Smooth muscle cell (in vitro differentiated cells): ENCODE results near the gene WNK4. TPM values are rescaled to one million over a fixed set of nuclear protein-coding genes. Genes with fewer than 3 reads are reported as not detected.

Experiments
- DNase-seq: peaks from one replicate; lab custom pipeline; 2025; ENCODE audit not compliant: unreplicated experiment; lab: John Stamatoyannopoulos, UW
- H2AFZ ChIP-seq: fragments of 200-600 bp; sonication (generic); 2 replicates; pipeline ENCODE4 v1.6.0; 2016; ENCODE audit warnings: antibody characterized with exemption, low read depth, mild to moderate bottlenecking
- H3F3A ChIP-seq: fragments of 200-600 bp; sonication (generic); 2 replicates; pipeline ENCODE4 v1.6.0; 2017; ENCODE audit warnings: antibody characterized with exemption, low read depth
- H3K27ac ChIP-seq: fragments of 200-600 bp; sonication (generic); 2 replicates; pipeline ENCODE4 v1.5.1; 2016; ENCODE audit warnings: low read depth, mild to moderate bottlenecking
- H3K27me3 ChIP-seq: fragments of 200-600 bp; sonication (generic); 2 replicates; pipeline ENCODE4 v1.6.1; 2016; ENCODE audit warnings: low read depth, mild to moderate bottlenecking
- H3K36me3 ChIP-seq: fragments of 200-600 bp; sonication (generic); 2 replicates; pipeline ENCODE4 v1.5.1; 2016; ENCODE audit warnings: low read depth
- H3K4me1 ChIP-seq: fragments of 200-600 bp; sonication (generic); 2 replicates; pipeline ENCODE4 v1.5.1; 2016; ENCODE audit warnings: low read depth
- H3K4me2 ChIP-seq: fragments of 200-600 bp; sonication (generic); 2 replicates; pipeline ENCODE4 v1.6.0; 2016; ENCODE audit warnings: mild to moderate bottlenecking
- H3K4me3 ChIP-seq: fragments of 200-600 bp; sonication (generic); 2 replicates; pipeline ENCODE4 v1.5.1; 2016; ENCODE audit warnings: mild to moderate bottlenecking
- H3K79me2 ChIP-seq: fragments of 200-600 bp; sonication (generic); 2 replicates; pipeline ENCODE4 v1.6.0; 2016; ENCODE audit warnings: low read depth, mild to moderate bottlenecking
- H3K9ac ChIP-seq: fragments of 200-600 bp; sonication (generic); 2 replicates; pipeline ENCODE4 v1.6.0; 2016; ENCODE audit warnings: low read depth
- H3K9me3 ChIP-seq: fragments of 200-600 bp; sonication (generic); replicated peaks from 2 replicates; pipeline ENCODE4 v1.5.1; 2016; ENCODE audit warnings: low read depth
- H4K20me1 ChIP-seq: fragments of 200-600 bp; sonication (generic); 2 replicates; pipeline ENCODE4 v1.6.0; 2016; ENCODE audit warnings: low read depth
- WGBS: methylation state at CpG from one replicate; pipeline ENCODE4 v1.1.7; 2016; ENCODE audit warnings: low lambda C conversion rate; 5-methylcytosine and 5-hydroxymethylcytosine counted together
- polyA plus RNA-seq: library from polyadenylated mRNA; unstranded; fragments of >200 nt; fragmentation: Nextera tagmentation; extraction: Ambion mirVana; gene quantifications from 2 replicates; pipeline ENCODE4 v1.2.1, GENCODE V29; 2016
- total RNA-seq: library from RNA; depleted of rRNA; stranded (reverse); fragments of >200 nt; gene quantifications from 2 replicates; pipeline ENCODE4 v1.2.3, GENCODE V29; 2014
- TF ChIP-seq, protein P1 (sequence below): fragments of 200-600 bp; sonication (generic); IDR thresholded peaks from 2 replicates; pipeline ENCODE4 v1.5.1; 2017; ENCODE audit warnings: borderline replicate concordance, mild to moderate bottlenecking, antibody characterized with exemption; ENCODE audit not compliant: insufficient read depth, poor library complexity, severe bottlenecking

The WNK4 gene
- total and polyA plus RNA-seq, 2 experiments from 2014 or later, result 0.49 TPM; not detected in 1

- Histone ChIP-seq H2AFZ (peak overlapping the region; percentile 92), H3F3A (no peaks in the 10 kb centered on the region), H3K27ac (no peak overlapping the region), H3K4me1 (peaks cover 9% of the 10 kb centered on the region), H3K36me3 (no peaks in the 10 kb centered on the region), H3K4me2 (peak overlapping the region; percentile 97), H3K9me3 (no peaks in the 10 kb centered on the region), H3K79me2 (peaks cover 5% of the 10 kb centered on the region), H3K27me3 (no peaks in the 10 kb centered on the region), H3K9ac (peak overlapping the region; percentile 78), H3K4me3 (peak overlapping the region; percentile 92), H4K20me1 (no peaks in the 10 kb centered on the region)
- 92% methylated on average over 10 of the region's 10 CpGs for WGBS
- DNase-seq, result no peak
- TF ChIP-seq, protein P1, sequence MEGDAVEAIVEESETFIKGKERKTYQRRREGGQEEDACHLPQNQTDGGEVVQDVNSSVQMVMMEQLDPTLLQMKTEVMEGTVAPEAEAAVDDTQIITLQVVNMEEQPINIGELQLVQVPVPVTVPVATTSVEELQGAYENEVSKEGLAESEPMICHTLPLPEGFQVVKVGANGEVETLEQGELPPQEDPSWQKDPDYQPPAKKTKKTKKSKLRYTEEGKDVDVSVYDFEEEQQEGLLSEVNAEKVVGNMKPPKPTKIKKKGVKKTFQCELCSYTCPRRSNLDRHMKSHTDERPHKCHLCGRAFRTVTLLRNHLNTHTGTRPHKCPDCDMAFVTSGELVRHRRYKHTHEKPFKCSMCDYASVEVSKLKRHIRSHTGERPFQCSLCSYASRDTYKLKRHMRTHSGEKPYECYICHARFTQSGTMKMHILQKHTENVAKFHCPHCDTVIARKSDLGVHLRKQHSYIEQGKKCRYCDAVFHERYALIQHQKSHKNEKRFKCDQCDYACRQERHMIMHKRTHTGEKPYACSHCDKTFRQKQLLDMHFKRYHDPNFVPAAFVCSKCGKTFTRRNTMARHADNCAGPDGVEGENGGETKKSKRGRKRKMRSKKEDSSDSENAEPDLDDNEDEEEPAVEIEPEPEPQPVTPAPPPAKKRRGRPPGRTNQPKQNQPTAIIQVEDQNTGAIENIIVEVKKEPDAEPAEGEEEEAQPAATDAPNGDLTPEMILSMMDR, result no peak
Measured at GRCh38 chr17:42797067-42798007, 16.9 kb downstream of the WNK4 start.

GRCh38 chr17:42798011-42798382, 17.6 kb downstream of the WNK4 start:
- Histone ChIP-seq H3K4me3 (peak overlapping the region; percentile 92), H3K9me3 (no peaks in the 10 kb centered on the region), H2AFZ (peak overlapping the region; percentile 92), H3K36me3 (no peaks in the 10 kb centered on the region), H3K27ac (no peak overlapping the region), H3K9ac (peak overlapping the region; percentile 78), H4K20me1 (no peaks in the 10 kb centered on the region), H3K4me1 (peaks cover 9% of the 10 kb centered on the region), H3F3A (no peaks in the 10 kb centered on the region), H3K79me2 (peaks cover 5% of the 10 kb centered on the region), H3K4me2 (peak overlapping the region; percentile 97), H3K27me3 (no peaks in the 10 kb centered on the region)
- TF ChIP-seq, protein P1, result no peak
- 52% methylated on average over 10 of the region's 10 CpGs for WGBS
- DNase-seq, result no peak

GRCh38 chr17:42798383-42799380, 18.3 kb downstream of the WNK4 start, which contains the start of the genes CNTD1 and COA3:
TSS of gene CNTD1 (plus strand) at chr17:42798861. CDS start at chr17:42799068, 207 bp downstream.
TSS of gene COA3 (minus strand) at chr17:42798704. CDS start at chr17:42798681, 23 bp downstream.
- Histone ChIP-seq H3K27me3 (no peaks in the 10 kb centered on the region), H3K4me1 (peaks cover 9% of the 10 kb centered on the region), H2AFZ (peak within 1 kb of the TSS; percentile 92), H3K79me2 (peaks cover 5% of the 10 kb centered on the region), H3K4me2 (peak within 1 kb of the TSS; percentile 97), H3K9ac (peak within 1 kb of the TSS; percentile 78), H3K27ac (no peak within 1 kb of the TSS), H3K4me3 (peak within 1 kb of the TSS; percentile 92), H3F3A (no peaks in the 10 kb centered on the region), H4K20me1 (no peaks in the 10 kb centered on the region), H3K9me3 (no peaks in the 10 kb centered on the region), H3K36me3 (no peaks in the 10 kb centered on the region)
- WGBS, result 30% methylated on average over 65 of the region's 66 CpGs
- DNase-seq, result peak; percentile 37
- TF ChIP-seq, protein P1, result peak; percentile 11
